Right renal cortex interstitium (tissue), 3 donors: ENCODE data around the gene KCNG2. TPM values are rescaled to one million over a fixed set of nuclear protein-coding genes. Genes with fewer than 3 reads are reported as not detected.

ENCODE experiments used
- DNase-seq, 3 donors: peaks; one replicate each; pipeline ENCODE4 v3.0.0-alpha.2; 2013; ENCODE audit warnings: low read depth in 3 of 3, low spot score in 2 of 3
- polyA plus RNA-seq, 3 donors: library from polyadenylated mRNA; unstranded; fragments of 120-200 nt; gene quantifications; one replicate each; pipeline ENCODE4 v1.2.1, GENCODE V29; 2013; ENCODE audit not compliant: insufficient read length in 3 of 3

Gene KCNG2
- polyA plus RNA-seq, 3 donors: 0.15 to 0.17 TPM; not detected in 1

DNA sequence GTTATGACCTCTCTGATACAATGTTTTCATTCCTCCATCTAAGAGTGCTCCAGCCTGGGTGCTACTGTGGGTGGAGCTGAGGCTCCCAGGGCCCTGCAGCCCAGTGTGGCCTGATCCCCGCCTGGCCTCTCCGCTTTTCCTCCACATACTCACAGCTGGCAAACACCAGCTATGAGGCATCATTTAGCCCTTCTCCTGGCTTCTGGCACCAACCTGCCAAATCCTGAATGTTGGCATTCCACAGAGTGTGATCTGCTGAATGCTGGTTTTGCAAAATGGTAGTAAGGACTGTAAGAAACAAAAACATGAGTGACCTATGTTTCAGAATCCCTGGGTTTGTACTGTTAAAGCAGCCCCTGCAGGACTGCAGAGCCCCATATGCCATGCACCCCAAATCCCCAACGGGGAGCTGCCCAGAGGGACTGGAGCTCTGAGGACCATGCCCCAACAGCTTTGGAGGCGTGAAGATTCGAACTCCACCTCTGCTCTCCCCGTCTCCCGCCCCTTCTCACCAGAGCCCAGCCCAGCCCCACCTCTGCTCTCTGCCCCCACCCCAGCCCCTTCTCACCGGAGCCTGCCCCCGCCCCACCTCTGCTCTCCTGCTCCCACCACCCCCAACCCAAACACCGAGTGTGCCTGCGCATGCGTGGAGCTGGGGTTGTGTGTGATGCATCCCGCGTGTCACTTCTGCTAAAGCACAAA is 149.5 kb downstream of the KCNG2 start:
- no peak for DNase-seq

GRCh38 chr18:79947881-79948610 is 150.3 kb downstream of the KCNG2 start:
- no peak for DNase-seq

- DNase-seq: no peak
Measured at GRCh38 chr18:79948719-79949411, 151.1 kb downstream of the KCNG2 start.

Other genes with a start within 250 kb of the KCNG2 start
- 10 to 100 TPM; 10.3 to 11.3 (median 10.5) TPM for gene CTDP1, start 118.1 kb upstream of the KCNG2 start, polyA plus RNA-seq
- 10 to 100 TPM; 18.2 to 20.8 (median 20.3) TPM for gene SLC66A2, start 153.7 kb downstream of the KCNG2 start, polyA plus RNA-seq
- 10 to 100 TPM; 15.9 to 19.3 (median 18.7) TPM for gene HSBP1L1, start 166.7 kb downstream of the KCNG2 start, polyA plus RNA-seq
- 10 to 100 TPM; 78.1 to 88.4 (median 80.6) TPM for gene TXNL4A, start 190.6 kb downstream of the KCNG2 start, polyA plus RNA-seq
- 10 to 100 TPM; 25.5 to 29.0 (median 27.3) TPM for gene RBFA, start 236.5 kb downstream of the KCNG2 start, polyA plus RNA-seq